Kidney epithelial cell (primary cell): Measurements from ENCODE around the gene STX17. TPM values are rescaled to one million over a fixed set of nuclear protein-coding genes. Genes with fewer than 3 reads are reported as not detected.

ENCODE experiments used
- DNase-seq: peaks from one replicate; pipeline ENCODE4 v3.0.0-alpha.2; 2010; ENCODE audit warnings: low read depth
- H3K27me3 ChIP-seq: 2 replicates; pipeline ENCODE4 v1.6.0; 2011; ENCODE audit warnings: low read length; ENCODE audit not compliant: control insufficient read depth, insufficient read depth
- H3K36me3 ChIP-seq: 2 replicates; pipeline ENCODE4 v1.5.1; 2011; ENCODE audit warnings: low read length; ENCODE audit not compliant: control insufficient read depth, insufficient read depth
- H3K4me3 ChIP-seq: 2 replicates; pipeline ENCODE4 v1.5.1; 2011; ENCODE audit warnings: low read depth, mild to moderate bottlenecking, control low read depth, low read length
- total RNA-seq: library from RNA; depleted of rRNA; stranded (reverse); fragments of >200 nt; gene quantifications from 2 replicates; pipeline ENCODE4 v1.2.3, GENCODE V29; 2015
- TF ChIP-seq, protein P1 (sequence below): IDR thresholded peaks from 2 replicates; pipeline ENCODE4 v1.5.1; 2011; ENCODE audit warnings: mild to moderate bottlenecking, moderate library complexity, low read length, control low read depth, inconsistent platforms; ENCODE audit not compliant: insufficient read depth, poor library complexity, severe bottlenecking

STX17 gene
- total RNA-seq, 1 donor from 2014 or later = 22.7 TPM

DNA sequence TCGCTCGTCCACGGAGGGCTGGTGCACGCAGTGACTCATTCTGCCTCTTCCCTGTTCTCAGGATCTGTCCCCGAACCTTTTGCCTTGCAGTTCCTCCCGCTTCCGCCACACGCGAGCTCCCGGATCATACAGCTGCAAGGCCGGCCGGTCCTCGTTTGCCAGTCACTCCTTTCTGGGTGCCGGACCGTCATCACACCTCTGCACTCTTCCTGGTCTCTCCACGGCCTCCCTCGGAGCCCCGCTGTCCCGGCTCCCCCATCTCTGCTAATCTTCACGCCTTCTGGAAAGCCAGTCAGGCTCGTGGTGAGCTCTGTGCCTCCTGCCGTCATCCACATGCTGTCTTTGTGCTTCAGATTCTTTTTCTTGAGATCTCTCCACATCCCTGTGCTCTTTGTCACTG, 91.8 kb downstream of the STX17 start:
- DNase-seq = no peak
- no peak overlapping the region for H3K4me3 ChIP-seq
- H3K36me3 ChIP-seq = no peaks in the 10 kb centered on the region
- TF ChIP-seq, protein P1, sequence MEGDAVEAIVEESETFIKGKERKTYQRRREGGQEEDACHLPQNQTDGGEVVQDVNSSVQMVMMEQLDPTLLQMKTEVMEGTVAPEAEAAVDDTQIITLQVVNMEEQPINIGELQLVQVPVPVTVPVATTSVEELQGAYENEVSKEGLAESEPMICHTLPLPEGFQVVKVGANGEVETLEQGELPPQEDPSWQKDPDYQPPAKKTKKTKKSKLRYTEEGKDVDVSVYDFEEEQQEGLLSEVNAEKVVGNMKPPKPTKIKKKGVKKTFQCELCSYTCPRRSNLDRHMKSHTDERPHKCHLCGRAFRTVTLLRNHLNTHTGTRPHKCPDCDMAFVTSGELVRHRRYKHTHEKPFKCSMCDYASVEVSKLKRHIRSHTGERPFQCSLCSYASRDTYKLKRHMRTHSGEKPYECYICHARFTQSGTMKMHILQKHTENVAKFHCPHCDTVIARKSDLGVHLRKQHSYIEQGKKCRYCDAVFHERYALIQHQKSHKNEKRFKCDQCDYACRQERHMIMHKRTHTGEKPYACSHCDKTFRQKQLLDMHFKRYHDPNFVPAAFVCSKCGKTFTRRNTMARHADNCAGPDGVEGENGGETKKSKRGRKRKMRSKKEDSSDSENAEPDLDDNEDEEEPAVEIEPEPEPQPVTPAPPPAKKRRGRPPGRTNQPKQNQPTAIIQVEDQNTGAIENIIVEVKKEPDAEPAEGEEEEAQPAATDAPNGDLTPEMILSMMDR = no peak
- H3K27me3 ChIP-seq = no peaks in the 10 kb centered on the region

DNA sequence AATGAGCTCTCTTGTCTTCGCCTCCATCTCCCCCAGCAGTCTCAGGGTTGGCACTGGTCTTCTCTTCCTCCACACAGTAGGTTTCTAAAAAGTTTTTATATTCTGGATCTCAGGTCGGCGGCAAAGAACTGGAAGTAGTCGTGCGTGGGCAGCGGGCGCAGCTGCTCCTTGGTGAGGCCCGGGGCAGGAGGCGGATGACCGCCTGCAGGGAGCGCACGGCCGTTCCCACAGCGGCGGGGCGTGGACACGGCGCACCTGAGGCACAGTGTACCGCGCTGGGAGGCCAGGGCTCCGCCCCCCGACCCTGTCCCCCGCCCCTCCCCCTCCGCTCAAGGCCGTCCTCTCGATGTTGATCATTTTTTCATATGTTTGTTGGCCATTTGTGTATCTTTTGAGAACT, 92.4 kb downstream of the STX17 start:
- DNase-seq = no peak
- Histone ChIP-seq H3K4me3 (no peak overlapping the region), H3K36me3 (no peaks in the 10 kb centered on the region), H3K27me3 (no peaks in the 10 kb centered on the region)
- TF ChIP-seq, protein P1 = no peak

DNA sequence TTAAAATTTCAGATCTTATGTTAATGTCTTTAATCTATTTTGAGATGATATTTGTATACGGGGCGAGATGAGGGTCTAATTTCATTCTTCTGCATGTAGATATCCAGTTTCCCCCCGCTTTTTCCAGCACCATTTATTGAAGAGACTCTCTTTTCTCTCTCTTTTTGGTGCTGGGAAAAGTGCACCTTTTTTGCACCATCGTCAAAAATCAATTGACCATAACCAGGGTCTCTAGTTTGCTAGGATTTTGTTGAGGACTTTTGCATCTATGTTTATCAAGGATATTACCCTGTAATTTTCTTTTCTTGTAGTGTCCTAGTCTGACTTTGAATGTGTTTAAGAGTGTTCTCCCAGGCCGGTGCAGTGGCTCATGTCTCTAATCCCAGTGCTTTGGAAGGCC, 93.3 kb downstream of the STX17 start:
- H3K36me3 ChIP-seq = peaks cover 2% of the 10 kb centered on the region
- no peak for DNase-seq
- no peaks in the 10 kb centered on the region for H3K27me3 ChIP-seq
- no peak overlapping the region for H3K4me3 ChIP-seq
- TF ChIP-seq, protein P1 = no peak

DNA sequence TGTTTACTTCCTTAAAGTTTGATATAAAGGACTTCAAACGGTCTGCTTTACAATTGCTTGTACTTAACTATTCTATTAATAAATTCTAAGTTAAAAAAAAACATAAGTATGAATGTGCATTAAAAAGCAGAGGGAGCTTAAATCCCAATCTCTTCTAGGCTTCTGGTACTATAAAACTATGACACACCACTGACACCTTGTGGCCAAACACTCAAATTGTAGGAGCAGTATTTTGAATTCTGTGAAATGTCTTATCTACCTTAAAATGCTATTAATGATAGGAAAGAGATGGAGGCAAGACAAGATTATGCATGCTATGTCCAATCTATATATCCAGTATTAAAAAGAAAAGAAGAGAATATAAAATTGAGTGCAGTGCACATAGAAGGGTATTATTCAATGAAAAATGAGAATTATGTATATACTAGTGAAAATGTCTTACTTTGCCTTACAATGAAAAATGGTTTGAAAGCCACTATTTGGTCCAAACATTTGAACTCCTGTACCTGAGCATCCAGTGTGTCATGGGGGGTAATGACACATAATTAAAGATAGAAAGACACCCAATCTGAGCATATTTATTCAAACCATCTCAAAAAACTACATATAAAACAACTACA, 104.7 kb downstream of the STX17 start:
- TF ChIP-seq, protein P1 = peak; percentile 47
- Histone ChIP-seq H3K27me3 (no peaks in the 10 kb centered on the region), H3K36me3 (no peaks in the 10 kb centered on the region), H3K4me3 (no peak overlapping the region)
- DNase-seq = no peak

DNA sequence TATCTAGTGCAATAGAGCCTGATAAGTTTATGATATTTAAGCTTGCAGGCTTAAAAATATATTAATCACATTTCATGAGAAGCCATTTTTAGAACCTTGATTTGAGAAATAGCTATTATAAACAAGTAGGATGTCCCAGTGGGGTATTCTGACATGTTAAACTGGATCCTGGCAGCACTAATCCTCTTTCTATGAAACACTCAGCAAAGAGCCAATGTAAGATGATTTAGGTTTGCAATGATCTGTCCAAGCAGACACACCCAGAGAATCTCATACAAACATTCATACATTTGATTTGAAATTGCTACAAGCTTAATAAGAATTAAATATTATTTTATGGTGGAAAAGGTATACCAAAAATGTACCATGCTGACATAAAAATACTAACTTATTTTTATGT, 105.8 kb downstream of the STX17 start:
- Histone ChIP-seq H3K36me3 (no peaks in the 10 kb centered on the region), H3K27me3 (no peaks in the 10 kb centered on the region), H3K4me3 (no peak overlapping the region)
- TF ChIP-seq, protein P1 = no peak
- no peak for DNase-seq

DNA sequence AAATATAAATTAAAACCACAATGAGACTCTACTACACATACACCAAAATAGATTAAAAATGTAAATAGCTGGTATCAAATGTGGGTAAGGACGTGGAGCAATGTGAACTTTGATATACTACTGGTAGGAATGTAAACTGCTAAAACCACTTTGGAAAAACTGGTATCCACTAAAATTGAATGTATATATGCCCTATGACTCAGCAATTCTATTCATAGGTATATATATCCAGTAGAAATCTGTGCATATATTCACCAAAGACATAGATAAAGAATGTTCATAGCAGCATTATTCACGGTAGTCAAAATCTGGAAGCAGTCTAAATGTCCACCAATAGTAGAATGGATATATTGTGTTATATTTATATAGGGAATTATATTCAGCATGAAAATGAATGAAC, 107.1 kb downstream of the STX17 start:
- no peak overlapping the region for H3K4me3 ChIP-seq
- no peaks in the 10 kb centered on the region for H3K27me3 ChIP-seq
- TF ChIP-seq, protein P1 = no peak
- no peaks in the 10 kb centered on the region for H3K36me3 ChIP-seq
- no peak for DNase-seq
